Fibroblast of upper back skin (primary cell): Measurements from ENCODE around the gene GIGYF1.
"Not testable (repeated sequence)": the region's sequence is repeated elsewhere in the genome, so short reads cannot be mapped to it uniquely, and the experiment has no call there.

Experiments used
- DNase-seq: peaks from one replicate; pipeline ENCODE4 v3.0.0-alpha.2; 2013

Gene GIGYF1

DNA sequence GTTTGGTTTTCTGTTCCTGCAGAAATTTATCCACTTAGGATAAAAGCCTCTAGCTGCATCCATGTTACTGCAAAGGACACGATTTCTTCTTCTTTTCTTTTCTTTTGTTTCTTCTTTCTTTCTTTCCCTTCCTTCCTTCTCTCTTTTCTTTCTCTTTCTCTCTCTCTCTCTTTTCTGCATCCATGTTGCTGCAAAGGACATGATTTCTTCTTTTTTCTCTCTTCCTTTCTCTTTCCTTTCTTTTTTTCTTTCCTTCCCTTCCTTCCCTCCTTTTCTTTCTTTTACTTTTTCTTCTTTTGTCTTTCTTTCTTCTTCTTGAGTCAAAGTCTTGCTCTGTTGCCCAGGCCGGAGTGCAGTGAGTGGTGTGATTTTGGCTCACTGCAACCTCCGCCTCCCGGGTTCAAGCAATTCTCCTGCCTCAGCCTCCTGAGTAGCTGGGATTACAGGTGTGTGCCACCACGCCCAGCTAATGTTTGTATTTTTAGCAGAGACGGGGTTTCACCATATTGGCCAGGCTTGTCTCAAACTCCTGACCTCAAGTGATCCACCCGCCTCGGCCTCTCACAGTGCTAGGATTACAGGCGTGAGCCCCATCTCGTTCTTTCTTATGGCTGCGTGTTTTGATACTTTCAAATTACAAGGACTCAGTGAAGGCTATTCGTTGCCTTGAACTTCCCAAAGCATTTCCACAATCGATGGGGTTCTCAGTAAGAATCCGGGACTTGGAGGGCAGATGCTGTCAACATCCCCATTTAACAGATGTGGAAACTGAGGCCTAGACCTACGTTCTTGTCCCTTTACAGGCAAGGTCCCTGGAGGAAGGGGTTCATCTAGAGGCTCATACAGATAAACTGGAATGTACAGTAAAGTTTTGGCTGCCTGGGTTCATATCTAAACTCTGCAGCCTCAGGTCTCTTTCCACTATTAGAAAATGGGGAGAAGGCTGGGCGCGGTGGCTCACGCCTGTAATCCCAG lies 22.4 kb downstream of the GIGYF1 start:
- no peak for DNase-seq

GRCh38 chr7:100670074-100670473 lies 24.0 kb downstream of the GIGYF1 start:
- DNase-seq: no peak

DNA sequence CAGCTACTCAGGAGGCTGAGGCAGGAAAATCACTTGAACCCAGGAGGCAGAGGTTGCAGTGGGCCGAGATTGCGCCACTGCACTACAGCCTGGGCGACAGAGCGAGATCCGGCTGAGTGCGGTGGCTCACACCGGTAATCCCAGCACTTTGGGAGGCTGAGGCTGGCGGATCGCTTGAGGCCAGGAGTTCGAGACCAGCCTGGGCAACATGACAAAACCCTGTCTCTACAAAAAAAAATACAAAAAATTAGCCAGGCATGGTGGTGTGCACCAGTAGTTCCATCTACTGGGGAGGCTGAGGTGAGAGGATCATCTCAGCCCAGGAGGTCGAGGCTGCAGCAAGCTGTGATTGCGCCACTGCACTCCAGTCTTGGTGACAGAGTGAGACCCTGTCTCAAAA lies 24.9 kb downstream of the GIGYF1 start:
- not testable (repeated sequence) for DNase-seq

DNA sequence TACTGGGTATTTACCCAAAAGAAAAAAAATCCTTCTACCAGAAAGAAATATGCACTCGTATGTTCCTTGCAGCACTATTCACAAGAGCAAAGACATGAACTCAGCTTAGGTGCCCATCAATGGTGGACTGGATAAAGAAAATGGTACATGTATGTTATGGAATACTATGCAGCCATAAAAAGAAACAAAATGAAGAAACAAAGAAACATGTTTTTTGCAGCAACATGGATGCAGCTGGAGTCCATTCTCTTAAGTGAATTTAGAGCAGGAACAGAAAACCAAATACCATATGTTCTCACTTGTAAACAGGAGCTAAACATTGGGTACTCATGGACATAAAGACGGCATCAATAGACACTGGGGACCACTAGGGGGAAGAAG lies 26.0 kb downstream of the GIGYF1 start:
- no peak for DNase-seq

GRCh38 chr7:100667331-100668068 lies 26.6 kb downstream of the GIGYF1 start:
- DNase-seq: no peak

DNA sequence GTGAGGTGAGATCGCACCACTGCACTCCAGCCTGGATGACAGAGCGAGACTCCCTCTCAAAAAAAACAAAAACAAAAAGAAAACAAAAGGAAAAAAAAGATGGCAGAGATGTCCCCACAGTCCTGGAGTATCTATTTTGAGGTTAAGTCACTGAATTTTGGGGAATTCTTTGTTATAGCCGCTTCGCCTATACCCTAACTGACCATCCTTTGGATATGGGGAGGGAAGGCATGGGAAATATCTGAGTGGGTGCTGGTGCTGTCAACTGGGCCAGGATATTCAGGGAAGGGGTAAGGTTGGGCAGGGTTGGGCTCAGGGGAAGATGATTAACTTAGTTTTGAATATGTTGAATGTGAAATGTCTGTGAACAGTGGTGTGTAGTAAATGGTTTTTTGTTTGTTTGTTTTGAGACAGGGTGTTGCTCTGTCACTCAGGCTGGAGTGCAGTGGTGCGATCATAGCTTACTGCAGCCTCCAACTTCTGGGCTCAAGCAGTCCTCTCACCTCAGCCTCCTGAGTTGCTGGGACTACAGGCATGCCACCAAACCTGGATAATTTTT lies 28.8 kb downstream of the GIGYF1 start:
- DNase-seq: no peak

- not testable (repeated sequence) for DNase-seq
Measured at GRCh38 chr7:100662194-100662776, 31.8 kb downstream of the GIGYF1 start.

DNA sequence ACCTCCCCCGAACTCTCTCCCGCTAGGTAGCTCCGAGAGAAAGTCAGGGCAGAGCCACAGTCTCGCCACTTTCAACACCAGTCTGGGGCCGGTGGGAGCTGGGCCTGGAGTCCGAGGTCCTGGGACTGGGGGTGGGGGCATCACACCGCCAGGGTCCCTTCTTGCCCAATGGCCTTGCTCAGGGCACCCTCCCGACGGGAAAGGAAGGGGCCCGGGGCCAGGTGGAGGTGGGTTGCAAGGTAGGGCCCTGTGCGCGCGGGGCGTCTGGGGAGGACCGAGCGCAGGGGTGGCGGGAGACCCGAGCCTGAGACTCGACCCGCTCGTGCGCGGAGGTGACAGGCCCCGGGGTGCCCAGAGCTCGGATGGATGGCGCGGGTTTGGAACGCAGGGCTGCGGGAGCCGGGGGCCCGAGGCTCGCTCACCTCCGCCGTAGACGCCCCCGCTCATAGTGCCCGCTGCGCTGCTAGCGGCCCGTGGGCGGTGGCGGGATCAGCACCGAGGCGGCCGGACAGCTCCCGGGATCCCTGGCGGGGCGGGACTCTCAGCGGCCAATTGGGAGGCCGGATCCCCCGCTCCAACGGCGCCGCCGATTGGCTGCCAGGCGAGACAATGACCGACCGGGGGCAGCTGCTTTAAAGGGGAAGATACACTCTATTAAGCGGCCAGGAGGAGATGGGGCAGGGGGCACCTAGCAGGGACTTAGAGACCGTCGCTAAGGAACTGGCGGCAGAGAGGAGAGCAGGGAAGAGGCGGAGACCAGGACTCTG lies 38.0 kb downstream of the GIGYF1 start, which contains the start of gene ACTL6B:
Gene ACTL6B, minus strand, starts transcription at position 541 of the 767 bp plus-strand sequence. Its CDS starts 94 bp downstream, at position 447.
- peak; percentile 45 for DNase-seq

DNA sequence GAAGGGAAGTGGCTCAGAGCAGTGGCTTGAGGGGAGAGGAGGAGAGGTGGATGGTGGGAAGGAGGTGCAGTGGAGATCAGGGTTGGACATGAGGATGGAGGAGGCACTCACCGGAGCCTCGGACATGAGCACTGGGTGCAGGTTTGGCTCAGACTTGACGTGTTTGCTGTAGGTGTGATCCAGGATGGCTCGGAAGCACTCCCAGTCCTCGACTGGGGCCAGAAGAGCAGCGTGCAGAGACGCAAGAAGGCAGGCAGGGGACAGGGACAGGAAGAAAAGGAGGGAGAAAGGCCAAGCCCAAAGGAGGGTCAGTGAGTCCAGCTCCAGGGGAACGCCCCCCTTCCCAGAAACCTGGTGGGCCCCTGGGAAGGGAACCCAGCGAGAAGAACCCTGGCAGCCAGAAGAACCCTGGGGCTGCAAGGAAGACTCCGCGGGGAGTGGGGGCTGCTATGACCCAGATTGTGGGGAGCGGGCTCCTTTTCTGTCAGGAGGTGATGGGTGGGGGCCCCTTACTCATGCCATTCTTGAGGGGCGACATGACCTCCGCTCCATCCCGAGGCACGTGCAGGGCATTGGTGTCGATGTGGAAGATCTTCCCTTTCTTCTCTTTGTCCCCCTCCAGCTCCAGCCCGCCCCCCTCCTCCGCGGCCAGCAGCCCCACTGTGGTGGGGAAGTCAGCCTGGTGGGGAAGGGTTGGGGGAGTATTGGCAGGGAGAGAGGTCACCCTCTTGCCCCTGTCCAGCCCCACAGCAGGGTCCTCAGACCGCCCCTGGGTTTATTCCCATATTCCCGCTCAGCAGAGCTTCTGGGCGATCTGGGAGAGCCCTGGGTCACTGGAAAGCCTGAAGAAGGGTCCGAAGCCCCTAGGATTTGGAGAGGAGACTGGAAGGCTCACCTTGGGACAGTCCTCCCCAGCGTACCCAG lies 38.9 kb downstream of the GIGYF1 start:
- no peak for DNase-seq

DNA sequence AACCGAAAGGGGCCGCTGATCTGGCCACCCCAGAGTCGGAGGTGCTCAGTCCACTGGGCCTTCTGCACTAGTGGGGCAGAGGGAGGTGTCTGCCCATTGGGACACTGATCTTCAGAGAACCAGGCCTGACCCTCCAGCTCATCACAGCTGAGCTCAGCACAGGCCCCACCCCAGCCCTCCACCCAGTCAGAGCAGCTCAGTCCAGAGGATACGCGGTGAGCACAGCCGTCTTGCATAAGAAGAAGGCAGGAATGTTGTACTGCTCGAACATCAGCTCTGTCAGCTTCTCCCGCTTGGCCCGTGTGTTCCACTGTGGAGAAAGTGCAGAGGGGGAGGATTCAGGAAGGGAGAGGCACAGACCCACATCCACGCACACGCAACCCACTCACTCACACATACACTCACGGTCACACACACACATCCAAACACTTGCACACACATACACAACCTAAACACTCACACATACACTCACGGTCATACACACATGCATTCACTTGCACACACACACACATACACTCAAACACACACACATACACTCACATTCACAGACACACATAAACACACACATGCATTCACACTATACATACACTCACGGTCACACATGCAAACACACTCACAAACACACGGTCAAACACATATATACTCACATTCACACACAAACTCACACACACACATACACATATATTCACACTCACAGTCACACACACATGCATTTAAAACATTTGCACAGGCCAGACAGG lies 44.1 kb downstream of the GIGYF1 start:
- DNase-seq: no peak

DNA sequence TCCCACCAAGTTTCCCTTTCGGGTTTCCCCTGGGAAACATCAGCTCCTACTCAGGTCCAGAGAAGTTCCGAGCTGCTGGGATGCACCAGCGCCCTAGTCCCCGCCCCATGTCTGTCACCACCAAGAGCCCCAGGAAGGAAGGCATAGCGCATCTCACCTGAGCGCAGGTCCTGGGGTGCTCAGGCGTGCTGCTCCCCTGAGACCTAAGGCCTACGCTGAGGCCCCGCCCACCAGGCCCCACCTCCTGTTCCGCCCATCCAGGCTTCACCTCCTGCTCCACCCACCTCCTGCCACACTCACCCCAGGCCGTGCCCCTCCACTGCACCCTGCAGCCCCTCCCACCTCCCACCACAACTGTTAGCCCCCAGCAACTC lies 51.5 kb downstream of the GIGYF1 start:
- DNase-seq: no peak

- no peak for DNase-seq
Measured at GRCh38 chr7:100641860-100642533, 52.1 kb downstream of the GIGYF1 start.

GRCh38 chr7:100641463-100641859 lies 52.6 kb downstream of the GIGYF1 start, which contains the start of gene TFR2:
TSS of gene TFR2 (minus strand) at chr7:100641552. CDS start at chr7:100641509, 43 bp downstream.
- no peak for DNase-seq

GRCh38 chr7:100640517-100641440 lies 53.3 kb downstream of the GIGYF1 start:
- DNase-seq: no peak

GRCh38 chr7:100639995-100640516 lies 54.0 kb downstream of the GIGYF1 start:
- DNase-seq: no peak

GRCh38 chr7:100632951-100633717 lies 60.9 kb downstream of the GIGYF1 start:
- peak; percentile 18 for DNase-seq

GRCh38 chr7:100630066-100630465 lies 64.0 kb downstream of the GIGYF1 start:
- no peak for DNase-seq
